ENCODE results near the gene PHF19. TPM values are rescaled to one million over a fixed set of nuclear protein-coding genes. Genes with fewer than 3 reads are reported as not detected.

Gene PHF19
- polyA plus RNA-seq, 2 of the 4 experiments (the other 2 are of a cell fraction) = 50.7 to 102 TPM

DNA sequence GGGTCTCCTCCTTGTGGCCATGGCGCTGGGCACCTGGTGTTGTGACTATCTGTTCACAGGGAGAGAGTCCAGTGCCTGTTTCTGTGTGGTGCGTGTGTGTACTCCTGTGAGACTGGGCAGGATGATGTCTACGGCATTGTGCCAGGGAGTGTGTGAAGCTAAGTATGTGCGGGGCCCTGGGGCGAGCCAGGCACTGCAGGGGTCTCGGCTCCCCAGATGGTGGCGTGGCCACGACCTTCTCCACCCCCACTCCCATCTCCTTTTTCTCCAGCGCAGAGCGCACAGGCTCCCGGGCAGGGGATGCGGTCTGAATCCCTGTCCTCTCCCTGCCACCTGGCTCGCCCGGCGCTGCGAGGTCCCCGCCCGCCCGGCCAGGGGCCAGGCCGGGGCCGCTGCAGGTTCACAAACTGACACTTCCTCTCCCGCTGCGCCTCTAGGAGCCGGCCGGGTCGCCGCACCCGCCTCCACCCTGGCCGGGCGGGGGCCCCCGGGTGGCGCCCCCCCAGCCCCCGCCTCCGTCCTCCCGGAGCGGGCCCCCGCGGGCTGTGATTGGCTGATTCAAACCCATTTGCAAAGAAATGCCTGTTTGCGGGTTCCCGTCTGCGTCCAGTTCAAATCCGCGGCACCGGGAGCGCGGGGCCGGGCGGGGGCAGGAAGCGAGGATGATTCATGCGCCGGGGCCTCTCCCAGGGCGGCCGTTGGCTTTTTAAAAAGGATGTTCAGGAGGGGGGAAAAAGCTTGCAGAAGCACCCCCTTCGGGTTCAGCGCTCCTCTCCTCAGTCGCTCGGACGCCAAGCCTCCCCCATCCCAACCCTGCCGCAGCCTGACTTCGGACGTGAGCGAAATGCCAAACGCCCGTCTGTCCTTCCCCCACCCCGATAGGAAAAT is 790 bp downstream of the PHF19 start:
- POLR2A ChIA-PET = interaction anchor here (1.2 kb wide), 1 partner anchor 83 kb away, joined by 3 read pairs; the partner anchor contains the start of gene FBXW2
- Histone ChIP-seq H3K4me3 (peak overlapping the region; percentile 86), H3K9me3 (no peaks in the 10 kb centered on the region), H3K4me2 (peak overlapping the region; percentile 93), H3K4me1 (peaks cover 47% of the 10 kb centered on the region), H3K27ac (peak overlapping the region; percentile 99)
- FAIRE-seq (no peak), ATAC-seq (peak; percentile 62 to 79), DNase-seq (ENCODE audit: low read depth in 1 of 2, low spot score in 1 of 2) (peak; percentile 93)
- WGBS (ENCODE audit: missing lambda C conversion rate) = under 1% methylated on average over 30 of the region's 65 CpGs
- CTCF ChIA-PET = interaction anchor here (1.5 to 1.7 kb wide), 2 partner anchors 11 to 21 kb away, joined by 3 read pairs; no protein-coding TSS in a partner anchor
- TF ChIP-seq E2F6 (IDR thresholded peaks at IDR 0.05; ENCODE audit: borderline replicate concordance, low read depth) = 0 out of 2 replicates have a peak, but pooled peaks have one; percentile 3
- TF ChIP-seq FOXS1 (CRISPR knock-in tag; IDR thresholded peaks at IDR 0.05) = no peak
- peak; percentile 10; the same call in 1 of the 2 replicates for TF ChIP-seq ATOH8 (CRISPR knock-in tag; IDR thresholded peaks at IDR 0.05; ENCODE audit: low read depth)
- TF ChIP-seq CEBPB (IDR thresholded peaks at IDR 0.05) = no peak; a peak in 1 of 4 replicates
- peak in 1 of 2 experiments; percentile 71; a peak in 3 of 5 replicates for TF ChIP-seq JUN (IDR thresholded peaks at IDR 0.05)
- TF ChIP-seq CTCF (IDR thresholded peaks at IDR 0.05) = no peak
- no peak for TF ChIP-seq TFCP2L1 (CRISPR knock-in tag; IDR thresholded peaks at IDR 0.05)
- TF ChIP-seq FOSL2 (IDR thresholded peaks at IDR 0.05) = peak; percentile 51; the same call in 1 of the 2 replicates
- peak; percentile 91 for TF ChIP-seq FOSL2 (CRISPR knock-in tag; IDR thresholded peaks at IDR 0.05)
- TF ChIP-seq HOXB5 (CRISPR knock-in tag; IDR thresholded peaks at IDR 0.05) = no peak
- no peak for TF ChIP-seq RCOR1 (IDR thresholded peaks at IDR 0.05; ENCODE audit: low read depth, low read length)
- TF ChIP-seq RAD21 (conservative IDR thresholded peaks at IDR 0.05 in 1 of 2, IDR thresholded peaks at IDR 0.05 in 1 of 2) = 0 out of 5 replicates have a peak, but pooled peaks of 1 of the 2 experiments have one; percentile 7
- no peak; the same call in 1 of the 2 replicates for TF ChIP-seq KDM1A (IDR thresholded peaks at IDR 0.05; ENCODE audit: low read depth)
- no peak for TF ChIP-seq ZNF302 (CRISPR knock-in tag; IDR thresholded peaks at IDR 0.05)
- TF ChIP-seq CBX2 (IDR thresholded peaks at IDR 0.05; ENCODE audit: borderline replicate concordance, low read depth) = no peak
- no peak for TF ChIP-seq EHF (CRISPR knock-in tag; IDR thresholded peaks at IDR 0.05)
- TF ChIP-seq POLR2A (IDR thresholded peaks at IDR 0.05; ENCODE audit: low read length) = peak; percentile 17; the same call in 1 of the 2 replicates
- no peak for TF ChIP-seq RNF2 (IDR thresholded peaks at IDR 0.05; ENCODE audit: borderline replicate concordance, low read depth)
- TF ChIP-seq HMGXB4 (CRISPR knock-in tag; IDR thresholded peaks at IDR 0.05; ENCODE audit: borderline replicate concordance) = no peak
- TF ChIP-seq HEYL (CRISPR knock-in tag; IDR thresholded peaks at IDR 0.05) = no peak
- TF ChIP-seq NR3C1 (IDR thresholded peaks at IDR 0.05) = no peak
- no peak for TF ChIP-seq SREBF2 (IDR thresholded peaks at IDR 0.05)
- TF ChIP-seq JUNB (IDR thresholded peaks at IDR 0.05) = peak; percentile 61
- TF ChIP-seq EP300 (IDR thresholded peaks at IDR 0.05) = peak in 1 of 2 experiments; percentile 16; a peak in 1 of 5 replicates
- TF ChIP-seq, protein P1, sequence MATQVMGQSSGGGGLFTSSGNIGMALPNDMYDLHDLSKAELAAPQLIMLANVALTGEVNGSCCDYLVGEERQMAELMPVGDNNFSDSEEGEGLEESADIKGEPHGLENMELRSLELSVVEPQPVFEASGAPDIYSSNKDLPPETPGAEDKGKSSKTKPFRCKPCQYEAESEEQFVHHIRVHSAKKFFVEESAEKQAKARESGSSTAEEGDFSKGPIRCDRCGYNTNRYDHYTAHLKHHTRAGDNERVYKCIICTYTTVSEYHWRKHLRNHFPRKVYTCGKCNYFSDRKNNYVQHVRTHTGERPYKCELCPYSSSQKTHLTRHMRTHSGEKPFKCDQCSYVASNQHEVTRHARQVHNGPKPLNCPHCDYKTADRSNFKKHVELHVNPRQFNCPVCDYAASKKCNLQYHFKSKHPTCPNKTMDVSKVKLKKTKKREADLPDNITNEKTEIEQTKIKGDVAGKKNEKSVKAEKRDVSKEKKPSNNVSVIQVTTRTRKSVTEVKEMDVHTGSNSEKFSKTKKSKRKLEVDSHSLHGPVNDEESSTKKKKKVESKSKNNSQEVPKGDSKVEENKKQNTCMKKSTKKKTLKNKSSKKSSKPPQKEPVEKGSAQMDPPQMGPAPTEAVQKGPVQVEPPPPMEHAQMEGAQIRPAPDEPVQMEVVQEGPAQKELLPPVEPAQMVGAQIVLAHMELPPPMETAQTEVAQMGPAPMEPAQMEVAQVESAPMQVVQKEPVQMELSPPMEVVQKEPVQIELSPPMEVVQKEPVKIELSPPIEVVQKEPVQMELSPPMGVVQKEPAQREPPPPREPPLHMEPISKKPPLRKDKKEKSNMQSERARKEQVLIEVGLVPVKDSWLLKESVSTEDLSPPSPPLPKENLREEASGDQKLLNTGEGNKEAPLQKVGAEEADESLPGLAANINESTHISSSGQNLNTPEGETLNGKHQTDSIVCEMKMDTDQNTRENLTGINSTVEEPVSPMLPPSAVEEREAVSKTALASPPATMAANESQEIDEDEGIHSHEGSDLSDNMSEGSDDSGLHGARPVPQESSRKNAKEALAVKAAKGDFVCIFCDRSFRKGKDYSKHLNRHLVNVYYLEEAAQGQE (IDR thresholded peaks at IDR 0.05) = no peak
- no peak for TF ChIP-seq FOSB (CRISPR knock-in tag; IDR thresholded peaks at IDR 0.05)
- TF ChIP-seq, protein P2, sequence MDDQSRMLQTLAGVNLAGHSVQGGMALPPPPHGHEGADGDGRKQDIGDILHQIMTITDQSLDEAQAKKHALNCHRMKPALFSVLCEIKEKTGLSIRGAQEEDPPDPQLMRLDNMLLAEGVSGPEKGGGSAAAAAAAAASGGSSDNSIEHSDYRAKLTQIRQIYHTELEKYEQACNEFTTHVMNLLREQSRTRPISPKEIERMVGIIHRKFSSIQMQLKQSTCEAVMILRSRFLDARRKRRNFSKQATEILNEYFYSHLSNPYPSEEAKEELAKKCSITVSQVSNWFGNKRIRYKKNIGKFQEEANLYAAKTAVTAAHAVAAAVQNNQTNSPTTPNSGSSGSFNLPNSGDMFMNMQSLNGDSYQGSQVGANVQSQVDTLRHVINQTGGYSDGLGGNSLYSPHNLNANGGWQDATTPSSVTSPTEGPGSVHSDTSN (IDR thresholded peaks at IDR 0.05) = no peak; the same call in 1 of the 2 replicates
- no peak for TF ChIP-seq KDM5A (IDR thresholded peaks at IDR 0.05)
- TF ChIP-seq ZFP36 (IDR thresholded peaks at IDR 0.05; ENCODE audit: borderline replicate concordance, partially characterized antibody) = no peak
- TF ChIP-seq ZSCAN20 (CRISPR knock-in tag; IDR thresholded peaks at IDR 0.05) = no peak
